ENCODE measurements around the gene KRT79. TPM values are rescaled to one million over a fixed set of nuclear protein-coding genes. Genes with fewer than 3 reads are reported as not detected.
A peak's percentile ranks its signal among the peaks of the same experiment; 100 is the strongest.

Gene KRT79
- total and polyA plus RNA-seq, 9 of the 15 experiments (the other 6 are each of a cell fraction or from before 2014, with no cell fraction given), result 0.03 to 2.3 (median 0.23) TPM; not detected in 2

- TF ChIP-seq E2F6 (IDR thresholded peaks at IDR 0.05; ENCODE audit: borderline replicate concordance in 1 of 2, extremely low read depth in 1 of 2, insufficient read depth in 1 of 2, insufficient read length in 1 of 2, low read depth in 1 of 2, low read length in 1 of 2, poor library complexity in 1 of 2, severe bottlenecking in 1 of 2) (peak; percentile 69 to 84), HDAC8 (tag; IDR thresholded peaks at IDR 0.05) (0 out of 2 replicates have a peak, but pooled peaks have one; percentile 21), NR4A1 (CRISPR knock-in tag; IDR thresholded peaks at IDR 0.05) (0 out of 2 replicates have a peak, but pooled peaks have one; percentile 72), NR4A1 (tag; IDR thresholded peaks at IDR 0.05) (no peak; the same call in 1 of the 2 replicates), ETV5 (CRISPR knock-in tag; IDR thresholded peaks at IDR 0.05; ENCODE audit: low read depth) (peak; percentile 46; the same call in 1 of the 2 replicates), RBM25 (IDR thresholded peaks at IDR 0.05; ENCODE audit: low read depth, low read length, severe bottlenecking) (no peak), DMBX1 (CRISPR knock-in tag; IDR thresholded peaks at IDR 0.05; ENCODE audit: borderline replicate concordance) (peak; percentile 51; the same call in 1 of the 2 replicates), RBM39 (optimal IDR thresholded peaks at IDR 0.05; ENCODE audit: low read depth, low read length) (no peak), DEAF1 (CRISPR knock-in tag; IDR thresholded peaks at IDR 0.05) (peak; percentile 61), SMC3 (conservative IDR thresholded peaks at IDR 0.05; ENCODE audit: insufficient read depth, low read depth, low read length) (peak; percentile 99), ZBTB2 (IDR thresholded peaks at IDR 0.05) (peak; percentile 69; the same call in 1 of the 2 replicates)
- TF ChIP-seq, protein P1, sequence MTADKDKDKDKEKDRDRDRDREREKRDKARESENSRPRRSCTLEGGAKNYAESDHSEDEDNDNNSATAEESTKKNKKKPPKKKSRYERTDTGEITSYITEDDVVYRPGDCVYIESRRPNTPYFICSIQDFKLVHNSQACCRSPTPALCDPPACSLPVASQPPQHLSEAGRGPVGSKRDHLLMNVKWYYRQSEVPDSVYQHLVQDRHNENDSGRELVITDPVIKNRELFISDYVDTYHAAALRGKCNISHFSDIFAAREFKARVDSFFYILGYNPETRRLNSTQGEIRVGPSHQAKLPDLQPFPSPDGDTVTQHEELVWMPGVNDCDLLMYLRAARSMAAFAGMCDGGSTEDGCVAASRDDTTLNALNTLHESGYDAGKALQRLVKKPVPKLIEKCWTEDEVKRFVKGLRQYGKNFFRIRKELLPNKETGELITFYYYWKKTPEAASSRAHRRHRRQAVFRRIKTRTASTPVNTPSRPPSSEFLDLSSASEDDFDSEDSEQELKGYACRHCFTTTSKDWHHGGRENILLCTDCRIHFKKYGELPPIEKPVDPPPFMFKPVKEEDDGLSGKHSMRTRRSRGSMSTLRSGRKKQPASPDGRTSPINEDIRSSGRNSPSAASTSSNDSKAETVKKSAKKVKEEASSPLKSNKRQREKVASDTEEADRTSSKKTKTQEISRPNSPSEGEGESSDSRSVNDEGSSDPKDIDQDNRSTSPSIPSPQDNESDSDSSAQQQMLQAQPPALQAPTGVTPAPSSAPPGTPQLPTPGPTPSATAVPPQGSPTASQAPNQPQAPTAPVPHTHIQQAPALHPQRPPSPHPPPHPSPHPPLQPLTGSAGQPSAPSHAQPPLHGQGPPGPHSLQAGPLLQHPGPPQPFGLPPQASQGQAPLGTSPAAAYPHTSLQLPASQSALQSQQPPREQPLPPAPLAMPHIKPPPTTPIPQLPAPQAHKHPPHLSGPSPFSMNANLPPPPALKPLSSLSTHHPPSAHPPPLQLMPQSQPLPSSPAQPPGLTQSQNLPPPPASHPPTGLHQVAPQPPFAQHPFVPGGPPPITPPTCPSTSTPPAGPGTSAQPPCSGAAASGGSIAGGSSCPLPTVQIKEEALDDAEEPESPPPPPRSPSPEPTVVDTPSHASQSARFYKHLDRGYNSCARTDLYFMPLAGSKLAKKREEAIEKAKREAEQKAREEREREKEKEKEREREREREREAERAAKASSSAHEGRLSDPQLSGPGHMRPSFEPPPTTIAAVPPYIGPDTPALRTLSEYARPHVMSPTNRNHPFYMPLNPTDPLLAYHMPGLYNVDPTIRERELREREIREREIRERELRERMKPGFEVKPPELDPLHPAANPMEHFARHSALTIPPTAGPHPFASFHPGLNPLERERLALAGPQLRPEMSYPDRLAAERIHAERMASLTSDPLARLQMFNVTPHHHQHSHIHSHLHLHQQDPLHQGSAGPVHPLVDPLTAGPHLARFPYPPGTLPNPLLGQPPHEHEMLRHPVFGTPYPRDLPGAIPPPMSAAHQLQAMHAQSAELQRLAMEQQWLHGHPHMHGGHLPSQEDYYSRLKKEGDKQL (CRISPR knock-in tag; IDR thresholded peaks at IDR 0.05; ENCODE audit: borderline replicate concordance), result no peak
- TF ChIP-seq, protein P2, sequence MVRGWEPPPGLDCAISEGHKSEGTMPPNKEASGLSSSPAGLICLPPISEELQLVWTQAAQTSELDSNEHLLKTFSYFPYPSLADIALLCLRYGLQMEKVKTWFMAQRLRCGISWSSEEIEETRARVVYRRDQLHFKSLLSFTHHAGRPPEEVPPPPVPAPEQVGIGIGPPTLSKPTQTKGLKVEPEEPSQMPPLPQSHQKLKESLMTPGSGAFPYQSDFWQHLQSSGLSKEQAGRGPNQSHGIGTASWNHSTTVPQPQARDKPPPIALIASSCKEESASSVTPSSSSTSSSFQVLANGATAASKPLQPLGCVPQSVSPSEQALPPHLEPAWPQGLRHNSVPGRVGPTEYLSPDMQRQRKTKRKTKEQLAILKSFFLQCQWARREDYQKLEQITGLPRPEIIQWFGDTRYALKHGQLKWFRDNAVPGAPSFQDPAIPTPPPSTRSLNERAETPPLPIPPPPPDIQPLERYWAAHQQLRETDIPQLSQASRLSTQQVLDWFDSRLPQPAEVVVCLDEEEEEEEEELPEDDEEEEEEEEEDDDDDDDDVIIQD (CRISPR knock-in tag; IDR thresholded peaks at IDR 0.05), result peak; percentile 85; the same call in 1 of the 2 replicates
Observed at GRCh38 chr12:52879394-52880351, 45.6 kb upstream of the KRT79 start (continued).

Data from K562 (cell line).